CD4-positive, alpha-beta T cell treated with Interleukin-4 for 4 hours (primary cell): ENCODE measurements around the gene PARG.
"Not testable (repeated sequence)": the region's sequence is repeated elsewhere in the genome, so short reads cannot be mapped to it uniquely, and the experiment has no call there.

Source experiments
- DNase-seq: peaks from one replicate; pipeline ENCODE4 v3.0.0-alpha.2; 2020

The PARG gene

DNA sequence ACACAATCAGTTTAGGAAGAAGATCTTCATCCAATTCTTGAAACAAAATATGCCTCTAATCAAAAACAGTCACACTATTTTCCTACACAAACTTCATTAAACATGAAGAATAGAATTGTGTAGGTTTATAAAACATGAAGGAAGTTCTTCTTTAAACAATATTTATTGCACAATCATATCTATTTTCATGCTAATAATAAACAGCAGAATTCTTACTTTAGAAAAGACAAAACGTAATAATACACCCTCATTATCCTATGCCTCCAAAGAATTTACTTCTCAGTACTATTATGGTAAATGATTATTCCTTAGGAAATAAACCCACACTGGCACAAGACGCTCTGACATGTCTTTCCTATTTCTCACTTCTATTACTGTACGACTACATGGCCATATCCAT is 41.4 kb downstream of the PARG start:
- not testable (repeated sequence) for DNase-seq

- DNase-seq: not testable (repeated sequence)
Measured at GRCh38 chr10:49899999-49900398, 41.8 kb downstream of the PARG start.

DNA sequence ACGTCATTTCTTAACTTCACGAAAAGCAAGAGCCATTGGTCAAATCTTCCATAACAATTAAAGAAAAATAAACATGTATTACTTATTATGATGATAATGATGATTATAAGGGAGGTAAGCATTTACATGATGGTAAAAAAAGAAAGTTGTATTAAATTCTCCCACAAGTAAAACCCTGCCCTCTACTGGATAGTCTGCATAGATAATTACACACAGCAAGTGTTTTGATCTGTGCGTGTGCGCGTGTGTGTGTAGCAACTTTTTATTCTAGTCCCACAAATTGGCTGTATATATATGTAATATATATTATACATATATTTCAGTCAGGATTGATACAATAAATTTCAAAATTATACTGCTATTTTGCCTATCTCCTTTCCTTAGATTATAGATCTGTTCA is 51.8 kb downstream of the PARG start:
- DNase-seq: not testable (repeated sequence)

- DNase-seq: not testable (repeated sequence)
Measured at GRCh38 chr10:49884739-49885331, 57.0 kb downstream of the PARG start.

GRCh38 chr10:49883852-49884251 is 58.0 kb downstream of the PARG start:
- DNase-seq: not testable (repeated sequence)

DNA sequence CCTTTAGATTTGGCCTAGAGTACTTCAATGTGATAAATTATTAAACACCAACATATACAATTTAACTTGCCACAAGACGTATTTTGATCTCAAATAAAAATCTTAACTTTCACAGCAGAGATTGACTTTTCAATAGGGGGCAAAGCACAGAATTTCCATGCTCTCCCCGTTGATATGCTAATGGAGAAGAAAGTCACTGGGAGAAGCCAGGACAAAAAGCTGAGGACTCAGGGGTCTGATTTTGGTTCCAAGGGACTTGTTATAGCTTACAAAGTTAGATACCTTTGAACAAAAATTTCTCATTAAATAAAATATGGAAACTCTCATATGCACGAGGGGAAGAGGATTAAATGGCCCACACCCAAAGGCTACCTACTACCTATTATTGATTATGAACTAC is 59.5 kb downstream of the PARG start:
- not testable (repeated sequence) for DNase-seq

DNA sequence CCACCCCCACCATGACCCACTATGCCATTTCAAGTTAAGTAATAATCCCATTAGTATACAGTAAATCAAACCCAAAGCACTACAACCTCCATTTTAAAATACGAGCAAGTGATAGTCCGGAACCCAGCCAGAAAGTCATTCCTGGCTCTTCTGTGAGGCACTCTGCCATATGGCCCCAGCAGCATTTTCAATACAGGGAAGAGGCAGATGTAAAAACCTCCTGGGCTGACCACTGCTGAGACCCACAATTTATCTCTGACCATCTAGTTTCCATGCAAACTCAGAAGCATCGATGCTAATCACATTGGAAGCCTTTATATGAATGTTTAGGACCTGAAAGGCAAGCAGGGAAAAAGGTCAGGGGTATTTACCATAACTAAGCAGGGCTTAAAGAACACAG is 69.1 kb downstream of the PARG start:
- not testable (repeated sequence) for DNase-seq

DNA sequence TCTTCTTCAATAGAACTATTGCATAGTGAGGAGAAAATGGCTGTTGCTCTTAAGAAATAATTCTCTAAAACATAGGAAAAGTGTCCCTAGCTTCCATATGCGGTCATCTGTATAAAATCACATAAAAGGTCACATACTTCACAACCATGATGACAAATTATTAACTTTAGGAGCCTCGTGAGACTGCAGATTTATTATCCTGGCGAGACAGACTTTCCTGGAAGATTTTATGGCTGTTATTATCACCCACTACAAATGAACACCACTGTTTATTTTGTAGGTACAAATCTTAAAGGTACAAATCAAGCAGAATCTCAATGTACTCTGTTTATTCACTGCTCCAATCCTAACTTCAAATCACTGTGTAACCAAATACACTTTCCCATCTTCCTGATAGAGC is 70.4 kb downstream of the PARG start:
- not testable (repeated sequence) for DNase-seq

- DNase-seq: not testable (repeated sequence)
Measured at GRCh38 chr10:49859933-49860332, 81.9 kb downstream of the PARG start.

- not testable (repeated sequence) for DNase-seq
Measured at GRCh38 chr10:49858697-49859382, 83.0 kb downstream of the PARG start.

GRCh38 chr10:49849520-49849919 is 92.3 kb downstream of the PARG start:
- not testable (repeated sequence) for DNase-seq

GRCh38 chr10:49844775-49845595 is 96.8 kb downstream of the PARG start:
- no peak for DNase-seq

- not testable (repeated sequence) for DNase-seq
Measured at GRCh38 chr10:49842333-49842628, 99.5 kb downstream of the PARG start.

- no peak for DNase-seq
Measured at GRCh38 chr10:49841615-49842332, 100.1 kb downstream of the PARG start.

GRCh38 chr10:49837685-49838084 is 104.1 kb downstream of the PARG start:
- DNase-seq: no peak

DNA sequence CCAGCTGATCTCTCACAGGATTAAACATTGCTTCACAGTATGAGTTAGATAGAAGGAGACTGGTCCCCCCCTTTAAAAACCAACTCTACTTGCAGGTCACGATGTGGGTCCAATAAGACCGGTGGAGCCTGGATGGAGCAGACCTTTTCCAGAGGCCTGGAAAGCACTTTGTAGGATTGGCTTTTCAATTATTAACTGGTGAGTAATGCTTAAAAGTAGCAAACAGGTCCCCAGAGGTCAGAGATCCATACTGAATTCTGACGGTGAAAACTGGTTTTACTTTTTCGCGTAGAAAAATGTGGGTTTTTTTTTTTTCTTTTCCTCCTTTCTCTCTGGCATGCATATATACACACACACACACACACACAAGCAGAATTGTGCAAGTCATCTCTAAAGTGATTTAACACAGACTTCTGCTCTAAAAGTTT is 104.8 kb downstream of the PARG start:
- DNase-seq: no peak

DNA sequence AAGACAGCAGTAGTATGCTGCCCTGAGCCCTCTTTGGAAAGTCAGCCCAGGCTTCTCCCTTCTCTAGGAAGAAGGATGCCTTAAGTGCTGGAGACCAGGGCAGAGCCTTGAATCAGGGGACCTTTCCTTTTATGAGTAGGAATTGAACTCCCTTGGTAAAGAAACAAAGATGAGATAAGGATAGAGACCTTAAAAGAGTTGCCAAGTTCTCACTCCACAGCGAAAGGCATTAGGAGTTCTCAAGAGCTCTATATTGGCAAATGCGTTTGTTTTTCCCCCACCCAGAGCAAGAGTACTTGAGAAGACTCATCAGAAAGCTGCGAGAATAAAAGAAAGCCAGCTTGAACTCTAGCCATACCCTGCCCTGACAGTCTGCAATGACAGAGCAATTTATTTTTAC is 106.9 kb downstream of the PARG start:
- no peak for DNase-seq

DNA sequence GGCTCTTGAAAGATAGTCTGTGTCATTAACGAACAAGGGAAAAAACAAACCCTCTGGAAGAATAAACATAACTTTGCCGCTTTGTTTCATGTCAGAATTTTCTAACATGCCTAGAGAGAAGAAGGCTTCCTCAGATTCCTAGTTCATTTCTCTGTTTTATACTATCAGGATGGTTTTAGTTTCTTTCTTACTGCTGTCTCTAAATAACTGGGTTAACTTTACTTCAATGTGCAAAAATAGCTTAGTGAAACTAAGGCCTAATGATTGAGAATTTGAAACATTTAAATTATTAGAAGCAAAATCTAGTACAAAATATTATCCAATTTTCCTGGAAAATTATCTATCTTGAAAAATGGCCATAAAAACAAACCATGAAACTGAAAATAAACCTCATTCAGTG is 107.6 kb downstream of the PARG start:
- no peak for DNase-seq

GRCh38 chr10:49833168-49833567 is 108.7 kb downstream of the PARG start:
- no peak for DNase-seq

- no peak for DNase-seq
Measured at GRCh38 chr10:49831352-49832035, 110.3 kb downstream of the PARG start.

DNA sequence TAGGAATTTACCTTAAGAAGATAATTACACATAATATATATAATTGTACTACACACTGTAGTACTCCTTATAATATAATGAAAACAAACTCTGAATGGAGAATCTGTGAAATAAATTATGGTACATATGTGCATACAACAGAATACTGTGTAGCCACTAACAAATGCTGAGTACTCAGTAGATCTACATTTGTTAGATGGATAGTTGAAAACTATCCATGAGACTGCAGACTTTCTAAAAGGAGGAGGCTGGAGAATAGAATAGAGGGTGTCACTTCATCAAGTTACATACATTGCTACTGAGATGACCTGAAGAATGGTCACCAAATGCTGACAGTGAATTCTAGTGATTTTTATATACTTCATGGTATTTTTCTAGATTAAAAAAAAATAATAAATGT is 111.0 kb downstream of the PARG start:
- DNase-seq: no peak

- no peak for DNase-seq
Measured at GRCh38 chr10:49830016-49830415, 111.8 kb downstream of the PARG start.

DNA sequence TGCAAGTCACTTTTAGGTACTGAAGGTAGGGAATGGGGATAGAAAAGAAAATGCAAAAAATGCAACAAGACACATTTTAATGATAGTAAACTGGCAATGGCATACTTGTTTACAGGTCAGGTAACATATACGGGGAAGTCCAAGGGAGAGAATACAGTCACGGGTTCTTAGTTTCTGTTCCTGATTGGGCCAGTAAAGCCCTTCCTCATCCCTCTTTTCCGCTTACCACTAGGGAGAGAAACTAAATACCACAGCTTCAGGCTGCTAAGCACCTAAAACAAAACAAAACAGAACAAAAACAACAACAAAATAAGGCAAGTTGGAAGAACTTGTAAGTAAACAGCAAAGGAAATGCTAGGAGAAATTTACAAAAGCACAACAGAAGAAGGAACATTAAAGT is 114.5 kb downstream of the PARG start:
- DNase-seq: no peak
